SH-SY5Y (cell line): ENCODE measurements around the gene SMYD4.

Source experiments
- GATA2 ChIP-seq: IDR thresholded peaks from 2 replicates; pipeline ENCODE4 v1.6.1; 2011; ENCODE audit warnings: mild to moderate bottlenecking, low read depth, low read length
- GATA3 ChIP-seq: IDR thresholded peaks from 2 replicates; pipeline ENCODE4 v1.6.1; 2011; ENCODE audit warnings: low read depth, mild to moderate bottlenecking, low read length, moderate library complexity

- TF ChIP-seq GATA3 (no peak), GATA2 (no peak)
Measured at GRCh38 chr17:1744551-1745512, 84.9 kb downstream of the SMYD4 start.
